ENCODE results near the gene ZZZ3.
A peak's percentile ranks its signal among the peaks of the same experiment; 100 is the strongest.
"Not testable (repeated sequence)": the region's sequence is repeated elsewhere in the genome, so short reads cannot be mapped to it uniquely, and the experiment has no call there.

Gene ZZZ3

DNA sequence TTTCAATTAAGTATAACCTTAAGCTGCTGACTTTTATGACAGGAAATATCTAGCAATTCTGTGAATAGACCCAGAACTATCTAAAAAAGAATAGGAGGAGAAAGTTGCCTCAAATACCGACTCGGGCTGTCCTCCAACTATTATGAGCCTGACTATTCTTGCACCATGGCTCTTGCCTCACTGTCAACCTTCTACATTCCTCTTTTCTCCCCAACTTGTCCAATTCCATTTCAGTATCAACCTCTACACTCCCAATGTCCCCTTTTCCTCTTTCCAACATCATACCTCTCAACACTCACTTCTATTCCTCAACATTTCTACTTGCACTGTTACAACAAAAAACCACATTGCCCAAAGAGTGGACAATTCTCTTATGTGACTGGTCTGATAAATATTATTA, 2.3 kb downstream of the ZZZ3 start:
- H3K4me1 Mint-ChIP-seq: peaks cover 24% of the 10 kb centered on the region
- H3K27ac Mint-ChIP-seq: no peak overlapping the region
- H3K27me3 Mint-ChIP-seq: no peaks in the 10 kb centered on the region
- H3K36me3 Mint-ChIP-seq: peaks cover 1% of the 10 kb centered on the region
- no peaks in the 10 kb centered on the region for H3K9me3 Mint-ChIP-seq
- ATAC-seq (ENCODE audit: low read depth) (no peak), DNase-seq (ENCODE audit: low spot score in 2 of 2) (no peak)
- H3K4me3 Mint-ChIP-seq: no peak overlapping the region

- DNase-seq (ENCODE audit: low spot score in 2 of 2) (no peak), ATAC-seq (ENCODE audit: low read depth) (no peak)
- H3K27ac Mint-ChIP-seq: peak overlapping the region; percentile 9
- H3K36me3 Mint-ChIP-seq: peaks cover 4% of the 10 kb centered on the region
- H3K4me3 Mint-ChIP-seq: no peak overlapping the region
- no peaks in the 10 kb centered on the region for H3K27me3 Mint-ChIP-seq
- H3K4me1 Mint-ChIP-seq: peaks cover 23% of the 10 kb centered on the region
- no peaks in the 10 kb centered on the region for H3K9me3 Mint-ChIP-seq
These were observed 3.5 kb downstream of the ZZZ3 start for GRCh38 chr1:77678660-77679610.

- not testable (repeated sequence) for ATAC-seq (ENCODE audit: low read depth); H3K9me3 Mint-ChIP-seq; H3K36me3 Mint-ChIP-seq; H3K27me3 Mint-ChIP-seq; DNase-seq (ENCODE audit: low spot score in 2 of 2); H3K4me3 Mint-ChIP-seq
- peak overlapping the region; percentile 38 for H3K27ac Mint-ChIP-seq
- H3K4me1 Mint-ChIP-seq: peaks cover 16% of the 10 kb centered on the region
These were observed 7.7 kb downstream of the ZZZ3 start for GRCh38 chr1:77674807-77675206.

- Mint-ChIP-seq H3K27me3 (no peaks in the 10 kb centered on the region), H3K4me1 (peaks cover 20% of the 10 kb centered on the region), H3K36me3 (peaks cover 2% of the 10 kb centered on the region), H3K4me3 (no peak overlapping the region), H3K9me3 (no peaks in the 10 kb centered on the region), H3K27ac (peak overlapping the region; percentile 38)
- ATAC-seq (ENCODE audit: low read depth): no peak
- no peak for DNase-seq (ENCODE audit: low spot score in 2 of 2)
These were observed 8.6 kb downstream of the ZZZ3 start for GRCh38 chr1:77673716-77674355.

GRCh38 chr1:77673030-77673429, 9.4 kb downstream of the ZZZ3 start:
- H3K4me1 Mint-ChIP-seq: peaks cover 17% of the 10 kb centered on the region
- no peaks in the 10 kb centered on the region for H3K9me3 Mint-ChIP-seq
- no peak overlapping the region for H3K27ac Mint-ChIP-seq
- H3K4me3 Mint-ChIP-seq: no peak overlapping the region
- DNase-seq (ENCODE audit: low spot score in 2 of 2) (no peak), ATAC-seq (ENCODE audit: low read depth) (no peak)
- H3K36me3 Mint-ChIP-seq: peaks cover 2% of the 10 kb centered on the region
- no peaks in the 10 kb centered on the region for H3K27me3 Mint-ChIP-seq

GRCh38 chr1:77672374-77672773, 10.1 kb downstream of the ZZZ3 start:
- peaks cover 19% of the 10 kb centered on the region for H3K4me1 Mint-ChIP-seq
- H3K27ac Mint-ChIP-seq: no peak overlapping the region
- H3K4me3 Mint-ChIP-seq: no peak overlapping the region
- H3K9me3 Mint-ChIP-seq: no peaks in the 10 kb centered on the region
- H3K36me3 Mint-ChIP-seq: peaks cover 2% of the 10 kb centered on the region
- H3K27me3 Mint-ChIP-seq: no peaks in the 10 kb centered on the region
- DNase-seq (ENCODE audit: low spot score in 2 of 2) (no peak), ATAC-seq (ENCODE audit: low read depth) (no peak)

DNA sequence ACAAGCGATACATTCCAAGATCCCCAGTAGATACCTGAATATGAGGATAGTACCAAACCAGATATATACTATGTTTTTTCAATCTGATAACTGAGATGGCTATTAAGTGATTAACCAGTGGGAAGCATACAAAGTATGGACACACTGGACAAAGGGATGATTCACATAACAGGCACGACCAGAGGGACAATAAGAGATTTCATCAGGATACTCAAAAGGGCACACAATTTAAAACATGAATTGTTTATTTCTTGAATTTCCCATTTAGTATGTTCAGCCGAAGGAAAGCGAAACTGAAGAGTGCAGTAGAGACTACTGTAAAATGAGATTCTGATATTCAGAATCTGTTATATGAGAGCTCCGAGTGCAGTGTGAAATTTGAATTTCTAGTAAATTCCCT, 10.6 kb downstream of the ZZZ3 start:
- peaks cover 2% of the 10 kb centered on the region for H3K36me3 Mint-ChIP-seq
- no peak overlapping the region for H3K4me3 Mint-ChIP-seq
- peak overlapping the region; percentile 46 for H3K27ac Mint-ChIP-seq
- no peaks in the 10 kb centered on the region for H3K9me3 Mint-ChIP-seq
- no peak for ATAC-seq (ENCODE audit: low read depth)
- H3K27me3 Mint-ChIP-seq: no peaks in the 10 kb centered on the region
- DNase-seq (ENCODE audit: low spot score in 2 of 2): no peak
- H3K4me1 Mint-ChIP-seq: peaks cover 21% of the 10 kb centered on the region

DNA sequence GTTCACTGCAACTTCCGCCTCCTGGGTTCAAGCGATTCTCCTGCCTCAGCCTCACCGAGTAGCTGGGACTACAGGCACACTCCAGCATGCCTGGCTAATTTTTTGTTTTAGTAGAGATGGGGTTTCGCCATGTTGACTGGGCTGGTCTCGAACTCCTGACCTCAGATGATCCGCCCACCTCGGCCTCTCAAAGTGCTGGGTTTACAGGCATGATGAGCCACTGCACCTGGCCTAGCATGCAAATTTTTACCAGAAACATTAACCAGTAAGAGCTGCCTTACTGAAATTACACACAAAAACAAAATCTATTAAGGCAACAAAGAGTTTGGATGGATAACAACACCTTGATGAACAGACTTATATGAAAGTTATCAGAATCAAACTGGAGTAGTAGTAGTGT, 12.1 kb downstream of the ZZZ3 start:
- Mint-ChIP-seq H3K27ac (no peak overlapping the region), H3K9me3 (no peaks in the 10 kb centered on the region), H3K4me1 (peaks cover 23% of the 10 kb centered on the region), H3K36me3 (peaks cover 2% of the 10 kb centered on the region), H3K4me3 (no peak overlapping the region), H3K27me3 (no peaks in the 10 kb centered on the region)
- DNase-seq (ENCODE audit: low spot score in 2 of 2) (no peak), ATAC-seq (ENCODE audit: low read depth) (no peak)

DNA sequence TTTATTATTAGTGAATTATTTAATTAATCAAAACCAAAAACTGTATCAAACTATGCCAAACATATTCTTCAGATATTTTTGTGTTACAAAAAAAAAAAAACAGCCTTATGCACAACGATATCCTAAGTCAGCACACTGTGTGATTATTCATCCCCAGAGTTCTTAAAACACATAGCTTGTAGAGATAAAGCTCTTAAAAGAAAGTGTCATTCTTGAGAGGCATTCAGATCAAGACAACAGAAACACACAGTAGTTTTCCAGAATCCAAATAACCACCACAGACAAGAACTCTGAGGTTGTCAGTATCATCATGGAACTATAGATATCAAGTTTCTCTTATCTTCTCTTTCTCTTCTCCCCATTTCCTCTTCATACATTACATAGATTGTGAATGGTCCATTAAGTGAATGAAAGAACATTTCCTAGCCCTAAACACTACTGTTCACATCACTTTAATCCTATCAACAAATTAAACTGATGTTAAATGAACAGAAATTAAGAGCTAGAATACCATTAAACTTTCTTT, 13.5 kb downstream of the ZZZ3 start:
- no peak overlapping the region for H3K27ac Mint-ChIP-seq

GRCh38 chr1:77664939-77665516, 17.4 kb downstream of the ZZZ3 start:
- H3K36me3 Mint-ChIP-seq: peaks cover 2% of the 10 kb centered on the region
- no peak overlapping the region for H3K27ac Mint-ChIP-seq
- no peaks in the 10 kb centered on the region for H3K9me3 Mint-ChIP-seq
- H3K27me3 Mint-ChIP-seq: no peaks in the 10 kb centered on the region
- DNase-seq (ENCODE audit: low spot score in 2 of 2) (no peak), ATAC-seq (ENCODE audit: low read depth) (no peak)
- H3K4me3 Mint-ChIP-seq: no peak overlapping the region
- H3K4me1 Mint-ChIP-seq: peaks cover 14% of the 10 kb centered on the region

More for the DNA sequence above, 13.5 kb downstream of the ZZZ3 start:
- Mint-ChIP-seq H3K9me3 (no peaks in the 10 kb centered on the region), H3K4me1 (peaks cover 20% of the 10 kb centered on the region), H3K27me3 (no peaks in the 10 kb centered on the region), H3K36me3 (peaks cover under 1% of the 10 kb centered on the region), H3K4me3 (no peak overlapping the region)
- DNase-seq (ENCODE audit: low spot score in 2 of 2) (no peak), ATAC-seq (ENCODE audit: low read depth) (no peak)

GRCh38 chr1:77661696-77662095, 20.8 kb downstream of the ZZZ3 start:
- peaks cover 4% of the 10 kb centered on the region for H3K36me3 Mint-ChIP-seq
- ATAC-seq (ENCODE audit: low read depth): no peak
- H3K27me3 Mint-ChIP-seq: no peaks in the 10 kb centered on the region
- H3K27ac Mint-ChIP-seq: no peak overlapping the region
- H3K4me3 Mint-ChIP-seq: no peak overlapping the region
- DNase-seq (ENCODE audit: low spot score in 2 of 2): no peak
- no peaks in the 10 kb centered on the region for H3K9me3 Mint-ChIP-seq
- peaks cover 8% of the 10 kb centered on the region for H3K4me1 Mint-ChIP-seq

GRCh38 chr1:77659879-77660593, 22.4 kb downstream of the ZZZ3 start:
- peaks cover 12% of the 10 kb centered on the region for H3K4me1 Mint-ChIP-seq
- H3K4me3 Mint-ChIP-seq: no peak overlapping the region
- H3K27ac Mint-ChIP-seq: peak overlapping the region; percentile 15
- DNase-seq (ENCODE audit: low spot score in 2 of 2): no peak
- H3K9me3 Mint-ChIP-seq: no peaks in the 10 kb centered on the region
- ATAC-seq (ENCODE audit: low read depth): no peak
- peaks cover 5% of the 10 kb centered on the region for H3K36me3 Mint-ChIP-seq
- no peaks in the 10 kb centered on the region for H3K27me3 Mint-ChIP-seq

- Mint-ChIP-seq H3K27ac (no peak overlapping the region), H3K36me3 (peaks cover 7% of the 10 kb centered on the region), H3K4me3 (no peak overlapping the region), H3K27me3 (no peaks in the 10 kb centered on the region), H3K9me3 (no peaks in the 10 kb centered on the region), H3K4me1 (peaks cover 15% of the 10 kb centered on the region)
- DNase-seq (ENCODE audit: low spot score in 2 of 2) (no peak), ATAC-seq (ENCODE audit: low read depth) (no peak)
These were observed 24.2 kb downstream of the ZZZ3 start for GRCh38 chr1:77658271-77658670.
